GM12891 (cell line): ENCODE results near the gene ZPR1.

Source experiments
- POLR2A ChIP-seq: IDR thresholded peaks from 2 replicates; pipeline ENCODE4 v1.6.1; 2011; ENCODE audit warnings: low read depth, low read length, control low read depth
- POLR2AphosphoS5 ChIP-seq: IDR thresholded peaks from 2 replicates; pipeline ENCODE4 v1.6.1; 2011; ENCODE audit warnings: low read depth, low read length, control low read depth

DNA sequence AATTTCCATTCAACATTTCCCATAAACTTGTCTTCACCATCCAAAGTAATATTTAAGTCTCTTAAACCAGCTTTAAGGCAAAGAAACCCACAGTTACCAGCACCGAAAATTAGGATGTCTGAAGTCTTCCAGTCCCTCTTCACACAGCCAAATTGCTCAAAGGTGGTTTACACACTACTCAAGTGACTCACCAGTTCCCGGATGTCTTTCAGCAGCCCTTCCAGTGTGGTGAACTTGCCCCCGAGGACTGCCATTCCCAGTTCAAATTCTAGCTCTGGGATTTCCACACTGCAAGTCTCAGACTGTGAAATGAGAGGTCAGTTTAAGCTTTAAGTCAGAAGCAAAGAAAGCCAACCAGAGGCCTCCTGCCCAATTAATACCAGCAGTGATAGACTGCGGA, 5.1 kb downstream of the ZPR1 start:
- TF ChIP-seq POLR2A (no peak), POLR2AphosphoS5 (no peak)
